Jurkat, Clone E6-1 (cell line): ENCODE data around the gene ALMS1.
"Not testable (repeated sequence)": the region's sequence is repeated elsewhere in the genome, so short reads cannot be mapped to it uniquely, and the experiment has no call there.

Experiments used
- DNase-seq: peaks from one replicate; pipeline ENCODE4 v3.0.0-alpha.2; 2011; ENCODE audit warnings: low read depth, low spot score
- H3K4me3 ChIP-seq: 2 replicates; pipeline ENCODE4 v1.5.1; 2011; ENCODE audit warnings: mild to moderate bottlenecking, low read length, control low read depth, moderate library complexity

The ALMS1 gene

GRCh38 chr2:73489053-73489452, 103.4 kb downstream of the ALMS1 start:
- DNase-seq = no peak
- H3K4me3 ChIP-seq = no peak overlapping the region

- no peak overlapping the region for H3K4me3 ChIP-seq
- DNase-seq = no peak
These were observed 108.4 kb downstream of the ALMS1 start for GRCh38 chr2:73494031-73494430.

- DNase-seq = no peak
- no peak overlapping the region for H3K4me3 ChIP-seq
These were observed 118.4 kb downstream of the ALMS1 start for GRCh38 chr2:73503992-73504570.

GRCh38 chr2:73504850-73505249, 119.2 kb downstream of the ALMS1 start:
- not testable (repeated sequence) for H3K4me3 ChIP-seq, DNase-seq

GRCh38 chr2:73510470-73510869, 124.8 kb downstream of the ALMS1 start:
- not testable (repeated sequence) for H3K4me3 ChIP-seq, DNase-seq

GRCh38 chr2:73516033-73516432, 130.4 kb downstream of the ALMS1 start:
- DNase-seq = no peak
- no peak overlapping the region for H3K4me3 ChIP-seq

GRCh38 chr2:73528688-73529087, 143.1 kb downstream of the ALMS1 start:
- H3K4me3 ChIP-seq = no peak overlapping the region
- DNase-seq = no peak

- not testable (repeated sequence) for DNase-seq, H3K4me3 ChIP-seq
These were observed 145.1 kb downstream of the ALMS1 start for GRCh38 chr2:73530773-73531172.

- no peak for DNase-seq
- no peak overlapping the region for H3K4me3 ChIP-seq
These were observed 146.7 kb downstream of the ALMS1 start for GRCh38 chr2:73532381-73532780.

GRCh38 chr2:73536133-73536840, 150.7 kb downstream of the ALMS1 start:
- no peak for DNase-seq
- no peak overlapping the region for H3K4me3 ChIP-seq

- not testable (repeated sequence) for DNase-seq, H3K4me3 ChIP-seq
These were observed 175.2 kb downstream of the ALMS1 start for GRCh38 chr2:73560875-73561274.

- no peak for DNase-seq
- H3K4me3 ChIP-seq = no peak overlapping the region
These were observed 175.8 kb downstream of the ALMS1 start for GRCh38 chr2:73561422-73561821.

- DNase-seq = no peak
- no peak overlapping the region for H3K4me3 ChIP-seq
These were observed 179.3 kb downstream of the ALMS1 start for GRCh38 chr2:73564986-73565385.

GRCh38 chr2:73566288-73566878, 180.7 kb downstream of the ALMS1 start:
- no peak overlapping the region for H3K4me3 ChIP-seq
- DNase-seq = no peak

GRCh38 chr2:73575261-73575660, 189.6 kb downstream of the ALMS1 start:
- no peak for DNase-seq
- no peak overlapping the region for H3K4me3 ChIP-seq

- no peak for DNase-seq
- H3K4me3 ChIP-seq = no peak overlapping the region
These were observed 196.7 kb downstream of the ALMS1 start for GRCh38 chr2:73582364-73582763.

GRCh38 chr2:73588177-73588576, 202.5 kb downstream of the ALMS1 start:
- peak; percentile 8 for DNase-seq
- H3K4me3 ChIP-seq = no peak overlapping the region

- no peak for DNase-seq
- no peak overlapping the region for H3K4me3 ChIP-seq
These were observed 208.0 kb downstream of the ALMS1 start for GRCh38 chr2:73593680-73594079.

GRCh38 chr2:73594251-73594650, 208.6 kb downstream of the ALMS1 start:
- no peak for DNase-seq
- H3K4me3 ChIP-seq = no peak overlapping the region

GRCh38 chr2:73601780-73602179, 216.1 kb downstream of the ALMS1 start:
- no peak overlapping the region for H3K4me3 ChIP-seq
- no peak for DNase-seq
